HG02571 (cell line): ENCODE results near the gene MPHOSPH9.
A peak's percentile ranks its signal among the peaks of the same experiment; 100 is the strongest.
"Not testable (repeated sequence)": the region's sequence is repeated elsewhere in the genome, so short reads cannot be mapped to it uniquely, and the experiment has no call there.

ENCODE experiments used
- ATAC-seq: cut with Tn5 transposase; IDR thresholded peaks from one replicate; pipeline ENCODE4 v1.9.1; 2021; ENCODE audit warnings: mild to moderate bottlenecking, moderate library complexity; ENCODE audit not compliant: unreplicated experiment

MPHOSPH9 gene

GRCh38 chr12:123258593-123258992, 25.7 kb upstream of the MPHOSPH9 start:
- ATAC-seq: no peak

GRCh38 chr12:123254853-123255446, 22.0 kb upstream of the MPHOSPH9 start:
- no peak for ATAC-seq

GRCh38 chr12:123253641-123254459, 20.9 kb upstream of the MPHOSPH9 start:
- ATAC-seq: no peak

GRCh38 chr12:123252365-123252764, 19.4 kb upstream of the MPHOSPH9 start:
- ATAC-seq: not testable (repeated sequence)

- no peak for ATAC-seq
These were observed 18.6 kb upstream of the MPHOSPH9 start for GRCh38 chr12:123251403-123252076.

GRCh38 chr12:123250471-123251383, 17.8 kb upstream of the MPHOSPH9 start:
- no peak for ATAC-seq

GRCh38 chr12:123248996-123249741, 16.2 kb upstream of the MPHOSPH9 start:
- ATAC-seq: not testable (repeated sequence)

GRCh38 chr12:123248129-123248528, 15.2 kb upstream of the MPHOSPH9 start:
- not testable (repeated sequence) for ATAC-seq

GRCh38 chr12:123245678-123246077, 12.7 kb upstream of the MPHOSPH9 start:
- ATAC-seq: no peak

GRCh38 chr12:123243671-123244262, 10.8 kb upstream of the MPHOSPH9 start:
- no peak for ATAC-seq

- no peak for ATAC-seq
These were observed 9.4 kb upstream of the MPHOSPH9 start for GRCh38 chr12:123242116-123242904.

GRCh38 chr12:123238961-123239360, 6.0 kb upstream of the MPHOSPH9 start:
- ATAC-seq: no peak

- ATAC-seq: no peak
These were observed 5.4 kb upstream of the MPHOSPH9 start for GRCh38 chr12:123238330-123238682.

- no peak for ATAC-seq
These were observed 4.8 kb upstream of the MPHOSPH9 start for GRCh38 chr12:123237646-123238329.

GRCh38 chr12:123233505-123234308, 766 bp upstream of the MPHOSPH9 start:
- ATAC-seq: peak; percentile 7

- no peak for ATAC-seq
These were observed 502 bp downstream of the MPHOSPH9 start for GRCh38 chr12:123232472-123232806.

GRCh38 chr12:123231931-123232330, 1.0 kb downstream of the MPHOSPH9 start:
- no peak for ATAC-seq

- ATAC-seq: no peak
These were observed 3.9 kb downstream of the MPHOSPH9 start for GRCh38 chr12:123229051-123229450.
